Erythroblast (primary cell): ENCODE results near the gene EMC10.

Experiments used
- GATA1 ChIP-seq: IDR thresholded peaks from 2 replicates; pipeline ENCODE4 v1.6.1; 2011; ENCODE audit warnings: low read depth, mild to moderate bottlenecking, control low read depth, low read length, moderate library complexity
- POLR2A ChIP-seq: IDR thresholded peaks from 2 replicates; pipeline ENCODE4 v1.6.1; 2011; ENCODE audit warnings: mild to moderate bottlenecking, low read length

DNA sequence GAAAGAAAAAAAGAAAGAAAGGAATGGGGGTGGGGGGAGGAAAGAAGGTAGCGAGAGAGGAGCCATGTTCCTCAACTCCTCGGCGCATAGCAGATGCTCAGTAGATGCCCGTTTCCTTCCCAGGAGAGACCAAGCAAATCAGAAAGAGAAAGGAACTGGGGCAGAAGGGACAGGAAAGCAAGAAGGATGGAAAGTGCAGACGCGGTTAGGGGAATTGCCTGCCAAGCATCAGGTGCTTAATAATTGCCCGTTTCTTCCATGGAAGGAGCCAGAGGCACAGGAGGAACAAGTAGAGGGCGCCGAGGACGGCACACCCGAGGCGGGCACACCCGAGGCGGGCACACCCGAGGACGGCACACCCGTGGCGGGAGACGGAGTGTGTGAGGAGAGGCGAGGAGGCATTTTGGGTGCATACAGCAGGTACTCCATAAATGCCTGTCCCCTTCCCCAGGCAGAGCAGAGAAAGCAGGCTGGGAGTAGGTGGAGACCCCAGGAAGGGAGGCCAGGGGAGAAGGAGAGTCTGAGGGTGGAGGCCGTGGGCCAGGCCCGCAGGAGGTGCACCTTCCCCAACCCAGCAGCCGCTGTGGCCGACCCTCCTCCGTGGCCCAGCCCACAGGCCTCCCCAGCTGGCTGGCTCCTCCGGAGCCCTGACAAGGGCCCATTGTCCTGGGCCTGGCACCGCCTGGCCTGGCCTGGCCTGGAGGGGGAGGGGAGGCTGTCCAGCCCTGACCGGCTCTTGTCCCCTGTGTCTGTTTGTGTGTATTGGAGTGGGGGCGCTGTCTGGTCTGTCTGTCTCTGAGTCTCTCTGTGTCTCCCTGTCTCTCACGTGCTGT lies 20.1 kb downstream of the EMC10 start:
- TF ChIP-seq POLR2A (no peak), GATA1 (no peak)
